Medulla oblongata (tissue), 1 donor: ENCODE results near the gene MTG1.
"Not testable (repeated sequence)": the region's sequence is repeated elsewhere in the genome, so short reads cannot be mapped to it uniquely, and the experiment has no call there.

ENCODE experiments used
- DNase-seq: peaks from one replicate; pipeline ENCODE4 v3.0.0-alpha.2; 2015; ENCODE audit errors: extremely low spot score

Gene MTG1

DNA sequence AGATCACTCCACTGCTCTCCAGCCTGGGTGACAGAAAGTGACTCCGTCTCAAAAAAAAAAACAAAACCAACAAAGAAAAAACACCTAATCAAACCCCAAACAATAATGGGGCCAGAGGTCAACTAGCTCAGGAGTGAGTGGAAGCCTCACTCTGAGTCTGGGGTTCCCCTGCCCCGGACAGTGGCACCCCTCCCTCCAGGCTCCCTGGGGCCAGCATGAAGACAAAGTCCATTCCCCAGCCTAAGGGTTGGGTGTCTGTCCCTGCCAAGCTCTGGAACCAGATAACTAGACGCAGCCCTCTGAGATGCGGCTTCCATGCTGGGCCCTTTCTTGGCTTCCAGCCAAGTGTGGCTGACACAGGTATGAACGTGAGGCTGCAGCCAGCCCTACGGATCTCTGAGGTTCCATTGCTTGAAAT, 34.4 kb upstream of the MTG1 start:
- no peak for DNase-seq

DNA sequence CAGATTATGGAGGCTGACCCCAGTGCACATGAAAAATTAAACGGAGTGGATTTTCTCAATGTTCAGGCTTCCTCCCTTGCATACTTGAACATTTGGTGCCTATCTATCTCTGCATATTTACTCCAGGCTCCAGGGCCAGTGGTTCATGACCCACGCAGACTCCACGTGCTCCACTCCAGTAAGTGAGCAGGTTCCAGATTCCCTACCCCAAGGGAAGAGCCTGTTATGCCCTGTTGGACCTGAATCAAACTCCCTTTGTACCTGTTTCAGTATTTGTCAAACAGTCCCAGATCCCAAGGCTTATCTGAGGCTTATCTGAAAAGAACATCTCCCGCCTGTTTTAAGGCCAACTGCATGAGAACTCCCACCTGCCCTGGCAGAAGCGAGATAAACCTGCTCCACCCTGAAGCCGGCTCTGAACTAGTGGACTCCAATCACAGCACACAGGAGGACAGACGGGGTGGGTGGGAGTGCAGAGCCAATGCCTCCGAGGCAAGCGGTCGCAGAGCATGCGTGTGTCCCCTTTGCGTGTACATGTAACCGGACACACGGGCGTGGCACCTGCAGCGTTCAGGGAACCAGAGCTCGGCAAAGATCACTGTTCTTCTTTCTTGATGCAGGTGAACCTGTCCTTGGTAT, 33.9 kb upstream of the MTG1 start:
- DNase-seq, result no peak

DNA sequence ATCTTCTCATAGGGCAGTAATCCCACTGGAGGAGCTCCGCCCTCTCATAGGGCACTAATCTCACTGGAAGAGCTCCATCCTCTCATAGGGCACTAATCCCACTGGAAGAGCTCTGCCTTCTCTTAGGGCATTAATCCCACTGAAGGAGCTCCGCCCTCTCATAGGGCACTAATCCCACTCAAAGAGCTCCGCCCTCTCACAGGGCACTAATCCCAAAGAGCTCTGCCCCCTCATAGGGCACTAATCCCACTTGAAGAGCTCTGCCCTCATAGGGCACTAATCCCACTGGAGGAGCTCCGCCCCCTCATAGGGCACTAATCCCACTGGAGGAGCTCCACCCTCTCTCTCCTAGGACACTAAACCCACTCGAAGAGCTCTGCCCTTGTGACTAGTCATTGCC, 32.7 kb upstream of the MTG1 start:
- no peak for DNase-seq

DNA sequence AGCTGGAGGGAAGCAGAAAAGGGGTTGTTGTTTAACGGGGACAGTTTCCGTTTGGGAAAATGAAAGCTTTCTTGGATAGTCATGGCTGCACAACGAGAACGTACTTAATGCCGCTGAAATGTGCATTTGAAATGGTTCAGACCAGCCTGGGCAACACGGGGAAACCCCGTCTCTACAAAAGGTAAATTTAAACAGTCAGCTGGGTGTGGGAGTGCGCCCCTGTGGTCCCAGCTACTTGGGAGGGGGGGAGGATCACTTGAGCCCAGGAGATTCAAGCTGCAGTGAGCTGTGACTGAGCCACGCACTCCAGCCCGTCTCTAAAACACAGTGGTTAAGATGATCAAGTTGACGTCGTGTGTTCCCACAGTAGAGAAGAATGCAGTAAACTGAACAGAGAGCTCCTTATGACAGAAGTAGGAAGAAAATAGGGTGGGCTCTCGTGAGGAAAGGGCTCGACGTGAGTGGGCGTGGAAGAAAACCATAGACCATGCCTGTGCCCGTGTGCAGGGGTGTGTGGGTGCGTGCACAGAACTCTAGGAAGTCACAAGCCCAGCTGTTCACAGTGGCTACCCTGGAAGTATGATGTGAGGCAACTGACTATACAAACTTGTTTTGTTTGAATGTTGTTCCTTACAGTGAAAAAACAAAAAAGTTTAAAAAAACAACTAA, 32.0 kb upstream of the MTG1 start:
- DNase-seq, result no peak

DNA sequence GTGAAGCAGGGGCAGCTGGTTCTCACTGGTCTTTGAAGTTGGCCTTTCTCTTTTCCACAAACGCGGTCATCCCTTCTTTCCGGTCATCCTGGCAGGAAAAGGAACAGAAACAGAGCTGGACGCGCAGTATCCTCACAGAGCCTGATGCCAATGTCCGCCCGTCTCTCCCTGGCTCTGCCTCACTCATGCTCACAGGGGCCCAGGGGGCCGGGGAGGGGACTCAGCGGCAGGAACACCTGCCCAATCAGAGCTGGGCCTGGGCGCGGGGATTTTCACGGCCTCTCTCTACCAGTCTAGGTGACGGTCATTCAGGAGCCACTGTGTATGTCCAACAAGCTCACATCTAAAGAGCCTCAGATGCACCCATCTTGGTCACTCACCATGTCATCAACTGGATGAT, 31.1 kb upstream of the MTG1 start:
- DNase-seq, result no peak

DNA sequence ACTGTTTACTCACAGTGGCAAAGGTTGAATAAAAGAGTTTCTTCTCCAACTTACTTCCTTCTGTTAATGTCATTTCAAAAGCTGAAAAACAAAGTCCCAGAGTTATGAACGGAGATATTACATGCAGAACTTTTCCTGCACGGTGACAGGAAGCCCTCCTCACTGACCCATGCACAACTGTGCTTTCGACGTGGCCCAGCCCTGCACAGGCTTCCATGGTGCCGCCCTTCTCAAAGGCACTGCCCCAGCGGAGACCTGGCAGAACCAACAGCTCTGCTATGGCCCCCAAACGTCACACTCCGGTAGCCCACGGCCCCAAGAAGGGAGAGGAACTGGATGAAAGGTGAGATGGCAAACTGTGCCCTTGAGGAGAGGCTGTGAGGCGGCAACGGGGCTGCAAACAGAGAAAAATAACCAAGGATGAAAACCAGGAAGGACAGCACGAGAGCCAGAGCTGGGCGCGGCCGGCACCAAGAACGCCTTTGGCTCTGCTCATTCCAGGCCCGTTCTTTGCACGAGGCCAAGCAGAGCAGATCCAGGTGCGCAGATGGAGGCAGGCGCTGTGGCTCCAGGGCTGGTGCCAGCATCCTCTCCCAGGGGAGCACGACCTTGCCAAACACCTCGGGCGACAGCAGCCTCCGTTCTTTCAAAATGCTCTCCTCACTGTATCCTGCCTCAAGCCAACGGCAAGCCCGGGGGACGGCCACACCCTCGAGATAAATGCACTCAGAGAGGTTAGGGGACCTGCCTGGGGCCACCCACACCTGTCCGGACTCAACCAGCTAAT, 29.1 kb upstream of the MTG1 start:
- no peak for DNase-seq

DNA sequence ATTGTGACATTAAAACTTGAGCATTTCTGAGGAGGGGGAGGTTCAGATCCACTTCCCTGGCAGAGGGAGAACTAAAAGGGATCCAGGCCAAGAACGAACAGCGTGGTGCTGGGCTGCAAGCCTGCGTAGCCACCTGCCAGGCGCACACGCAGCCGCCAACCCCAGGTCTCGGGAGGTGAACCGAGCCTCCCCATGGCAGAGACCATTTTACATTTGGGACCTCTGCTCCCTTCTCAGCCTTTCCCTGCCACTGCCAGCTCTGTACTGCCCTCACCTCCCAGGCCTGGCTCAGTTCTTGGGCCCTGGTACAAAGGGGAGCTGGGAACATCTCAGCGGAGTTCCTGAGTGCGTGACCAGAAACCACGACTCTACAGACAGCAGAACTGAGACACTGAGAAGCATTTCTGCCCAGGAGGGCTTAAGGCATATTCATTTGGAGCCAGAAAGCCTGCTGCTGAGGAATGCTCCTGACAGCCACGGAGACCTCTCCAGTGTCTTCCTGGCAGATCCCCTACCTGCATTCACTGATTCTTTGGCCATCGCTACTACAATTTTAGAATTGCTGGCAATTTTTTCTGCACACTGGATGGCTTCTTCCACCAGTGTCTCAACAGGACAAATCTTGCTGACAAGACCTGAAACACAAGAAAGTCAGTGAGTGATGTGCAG, 28.4 kb upstream of the MTG1 start:
- DNase-seq, result no peak

DNA sequence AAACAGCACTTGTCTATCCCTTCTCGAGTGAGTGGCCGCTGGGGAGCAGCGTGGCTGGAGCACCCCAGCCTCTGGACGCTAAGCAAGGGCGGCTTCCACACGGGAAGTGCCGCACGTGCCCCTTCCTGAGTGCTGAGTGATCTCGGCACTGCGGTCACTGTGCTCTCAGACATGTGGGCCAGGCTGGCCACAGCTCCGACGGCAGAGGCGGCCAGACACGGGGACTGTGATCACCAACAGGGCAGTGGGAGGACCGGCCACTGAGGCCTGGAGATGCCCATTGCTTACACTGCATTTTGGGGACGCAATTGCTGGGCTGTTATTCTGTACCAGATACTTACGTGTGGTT, 27.9 kb upstream of the MTG1 start:
- DNase-seq, result no peak

DNA sequence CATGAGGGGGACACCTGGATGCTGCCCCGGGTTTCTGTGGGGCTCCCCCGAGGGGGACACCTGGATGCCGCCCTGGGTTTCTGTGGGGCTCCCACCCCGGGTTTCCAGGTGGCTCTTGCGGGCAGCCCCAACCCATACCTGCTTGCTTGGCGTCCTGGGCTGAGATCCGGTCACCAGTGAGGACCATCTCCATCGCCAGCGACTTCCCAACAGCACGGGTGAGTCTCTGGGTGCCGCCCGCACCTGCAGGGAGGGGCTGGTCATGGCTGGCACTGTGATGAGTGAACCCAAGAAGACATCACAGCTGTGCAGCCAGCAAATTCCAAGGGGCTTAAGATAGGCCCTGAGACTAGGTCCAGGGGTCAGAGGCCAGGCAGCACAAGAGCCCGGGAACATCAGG, 27.2 kb upstream of the MTG1 start:
- DNase-seq, result no peak

DNA sequence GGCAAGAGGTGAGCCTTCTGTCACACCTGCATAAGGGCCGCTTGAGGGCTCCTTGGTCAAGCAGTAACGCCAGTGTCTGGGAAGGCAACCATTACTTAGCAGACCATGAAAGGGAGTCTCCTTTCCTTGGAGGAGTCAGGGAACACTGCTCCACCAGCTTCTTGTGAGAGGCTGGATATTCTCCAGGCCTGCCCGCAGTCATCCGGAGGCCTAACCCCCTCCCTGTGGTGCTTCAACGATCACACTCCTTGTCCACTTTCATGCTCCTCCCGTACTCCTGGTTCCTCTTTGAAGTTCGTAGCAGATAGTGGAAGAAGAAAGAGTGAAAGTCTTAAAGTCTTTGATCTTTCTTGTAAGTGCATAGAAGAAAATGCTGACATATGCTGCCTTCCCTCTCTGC, 26.5 kb upstream of the MTG1 start:
- DNase-seq, result not testable (repeated sequence)

DNA sequence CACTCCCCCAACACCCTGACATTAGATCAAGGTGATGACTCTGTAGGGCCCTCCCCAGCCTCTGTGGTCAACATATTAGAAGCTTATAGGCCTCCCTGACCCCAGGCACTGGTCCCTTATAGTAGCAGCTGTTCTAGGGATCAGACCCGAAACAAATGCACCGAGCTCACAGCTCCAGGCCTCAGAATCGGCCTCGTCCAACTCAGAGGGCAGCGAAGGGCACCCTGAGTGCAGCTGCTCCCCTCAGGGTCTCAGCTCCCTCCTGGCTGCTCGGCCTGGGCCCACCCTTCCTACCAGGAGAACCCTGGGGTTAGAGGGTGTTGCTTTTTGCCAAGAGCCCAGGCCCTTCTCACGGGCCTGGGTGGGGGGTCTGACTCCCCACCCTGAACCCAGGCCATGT, 25.8 kb upstream of the MTG1 start:
- no peak for DNase-seq

DNA sequence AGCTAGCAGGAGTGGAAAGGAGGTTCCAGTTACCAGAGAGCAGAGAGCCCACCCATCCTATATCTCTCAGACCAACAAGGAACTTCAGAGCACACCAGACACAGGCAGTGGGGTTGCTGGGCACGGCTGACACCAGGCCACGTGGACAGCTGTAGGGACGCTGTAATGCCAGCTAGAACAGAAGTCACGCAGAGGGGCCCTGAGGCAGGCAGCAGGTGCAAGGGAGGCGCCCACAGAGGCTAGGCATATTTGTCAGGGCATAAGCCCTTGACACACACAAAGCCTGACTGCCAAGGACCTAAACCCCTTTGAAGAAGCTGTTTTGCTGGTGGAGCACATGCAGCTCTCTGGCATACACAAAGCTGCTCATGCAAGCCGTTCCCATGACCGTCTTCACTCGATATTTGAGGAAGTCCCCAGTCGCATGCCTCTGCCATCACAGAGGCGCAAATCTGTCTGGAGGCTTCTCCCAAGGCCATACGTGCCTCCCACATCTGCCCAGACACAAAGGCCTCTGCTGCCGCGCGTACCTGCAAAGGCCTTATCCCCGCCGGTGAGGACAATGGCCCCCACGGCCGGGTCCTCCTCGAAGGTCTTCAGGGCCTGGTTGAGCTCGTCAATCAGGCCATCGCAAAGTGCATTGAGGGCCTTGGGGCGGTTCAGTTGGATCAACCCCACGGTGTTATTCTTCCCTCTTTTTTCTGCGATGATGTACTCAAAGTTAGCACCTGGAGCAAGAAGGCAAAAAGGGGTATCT, 23.7 kb upstream of the MTG1 start:
- no peak for DNase-seq

DNA sequence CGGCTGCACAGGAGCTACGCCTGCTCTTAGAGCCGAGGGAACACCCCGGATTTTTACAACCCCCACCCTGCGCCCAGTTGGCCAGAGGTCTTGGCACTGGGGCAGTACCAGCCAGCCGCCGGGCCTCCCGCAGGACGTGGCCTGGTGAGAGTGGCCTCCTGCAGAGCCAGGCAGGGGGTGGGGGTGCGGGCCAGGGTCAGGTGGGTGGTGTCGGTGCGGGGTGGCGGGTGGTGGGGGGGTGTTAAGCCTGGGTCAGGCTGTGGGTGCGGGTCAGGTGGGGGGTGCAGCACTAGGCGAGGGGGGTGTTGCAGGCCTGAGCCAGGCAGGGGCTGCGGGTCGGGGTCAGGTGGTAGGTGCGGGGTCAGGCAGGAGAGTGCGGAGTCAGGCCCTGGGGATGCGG, 21.4 kb upstream of the MTG1 start:
- DNase-seq, result no peak

DNA sequence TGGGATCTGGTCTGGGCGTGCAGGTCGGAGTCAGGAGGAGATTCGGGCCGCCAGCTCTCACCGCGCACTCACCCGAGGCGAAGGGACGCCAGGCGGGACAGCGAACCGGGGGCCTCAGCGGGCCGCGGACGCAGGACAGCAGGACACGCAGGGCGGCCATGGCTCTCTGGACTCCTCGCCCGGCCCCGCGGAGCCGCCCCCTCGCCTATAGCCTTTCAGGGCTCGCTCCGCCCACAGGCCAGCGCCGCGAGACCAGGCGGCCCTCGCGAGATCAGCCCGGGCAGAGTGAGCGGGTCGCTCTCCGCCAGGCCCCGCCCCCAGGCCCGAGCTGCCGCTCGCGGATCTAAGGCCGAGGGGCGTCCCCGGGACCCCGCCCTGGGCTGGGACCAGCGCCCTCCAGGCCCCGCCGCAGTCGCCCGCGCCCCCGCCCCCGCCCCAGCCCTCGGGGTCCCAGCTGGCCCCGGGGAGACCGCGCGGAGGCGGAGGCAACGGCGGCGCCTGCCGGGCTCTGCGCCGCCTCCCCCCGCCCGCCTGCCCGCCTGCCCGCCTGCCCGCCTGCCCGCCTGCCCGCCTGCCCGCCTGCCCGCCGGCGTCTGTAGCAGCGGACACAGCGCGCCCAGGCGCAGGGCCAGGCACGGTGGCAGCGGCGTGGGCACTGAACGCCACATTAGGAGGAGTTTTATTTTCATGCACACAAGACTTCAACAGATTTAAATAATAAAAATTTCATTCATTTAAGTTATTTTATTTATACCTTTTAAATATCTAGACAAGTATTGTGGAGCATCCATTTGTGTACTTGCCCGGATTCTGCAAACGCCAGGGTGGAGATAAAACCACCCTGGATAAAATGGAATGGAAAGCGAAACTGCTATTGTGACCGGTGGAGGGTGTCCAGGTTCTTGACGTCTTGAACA, 20.5 kb upstream of the MTG1 start, which contains the start of gene ECHS1:
TSS of gene ECHS1 (minus strand) at position 181 of the 917 bp plus-strand sequence. CDS start at position 160, 21 bp downstream.
- DNase-seq, result peak; percentile 96

DNA sequence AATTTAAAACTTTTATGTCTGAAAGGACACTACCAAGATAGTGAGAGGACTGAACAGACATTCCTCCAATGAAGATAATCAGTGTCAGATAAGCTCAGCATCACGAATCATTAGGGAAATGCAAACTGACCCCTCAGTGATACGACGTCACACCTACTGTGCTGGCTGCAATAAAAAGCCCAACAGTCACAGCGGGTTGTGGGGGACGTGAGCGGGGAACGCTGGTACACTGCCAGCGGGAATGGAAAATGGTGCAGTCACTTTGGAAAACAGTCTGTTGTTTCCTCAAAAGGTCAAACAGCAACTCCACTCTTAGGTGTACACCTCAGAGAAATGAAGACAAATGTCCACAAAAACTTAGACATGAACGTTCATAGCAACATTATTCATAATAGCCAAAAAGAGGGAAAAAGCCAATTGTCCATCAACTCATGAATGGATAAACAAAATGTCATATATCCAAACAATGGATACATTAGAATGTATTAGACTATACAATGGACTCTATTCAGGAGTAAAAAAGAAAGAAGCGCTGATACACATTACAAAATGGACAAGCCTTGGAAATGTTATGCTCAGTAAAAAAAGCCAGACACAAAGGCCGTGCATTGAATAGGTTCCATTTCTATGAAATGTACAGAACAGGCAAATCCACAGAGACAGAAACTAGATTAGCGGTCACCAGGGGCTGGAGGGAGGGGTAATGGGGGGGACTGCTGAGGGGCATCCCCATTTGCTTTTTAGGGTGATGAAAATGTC, 18.4 kb upstream of the MTG1 start:
- peak; percentile 38 for DNase-seq

DNA sequence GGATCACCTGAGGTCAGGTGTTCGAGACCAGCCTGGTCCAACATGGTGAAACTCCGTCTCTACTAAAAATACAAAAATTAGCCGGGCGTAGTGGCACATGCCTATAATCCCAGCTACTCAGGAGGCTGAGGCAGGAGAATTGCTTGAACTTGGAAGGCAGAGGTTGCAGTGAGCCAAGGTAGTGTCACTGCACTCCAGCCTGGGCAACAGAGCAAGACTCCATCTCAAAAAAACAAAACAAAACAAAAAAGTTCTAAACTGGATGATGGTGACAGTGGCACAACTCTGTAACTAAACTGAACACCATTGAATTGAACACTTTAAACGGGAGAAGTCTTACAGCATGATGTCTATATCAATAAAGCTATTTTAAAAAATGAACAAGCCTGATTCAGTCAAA, 17.8 kb upstream of the MTG1 start:
- DNase-seq, result not testable (repeated sequence)

DNA sequence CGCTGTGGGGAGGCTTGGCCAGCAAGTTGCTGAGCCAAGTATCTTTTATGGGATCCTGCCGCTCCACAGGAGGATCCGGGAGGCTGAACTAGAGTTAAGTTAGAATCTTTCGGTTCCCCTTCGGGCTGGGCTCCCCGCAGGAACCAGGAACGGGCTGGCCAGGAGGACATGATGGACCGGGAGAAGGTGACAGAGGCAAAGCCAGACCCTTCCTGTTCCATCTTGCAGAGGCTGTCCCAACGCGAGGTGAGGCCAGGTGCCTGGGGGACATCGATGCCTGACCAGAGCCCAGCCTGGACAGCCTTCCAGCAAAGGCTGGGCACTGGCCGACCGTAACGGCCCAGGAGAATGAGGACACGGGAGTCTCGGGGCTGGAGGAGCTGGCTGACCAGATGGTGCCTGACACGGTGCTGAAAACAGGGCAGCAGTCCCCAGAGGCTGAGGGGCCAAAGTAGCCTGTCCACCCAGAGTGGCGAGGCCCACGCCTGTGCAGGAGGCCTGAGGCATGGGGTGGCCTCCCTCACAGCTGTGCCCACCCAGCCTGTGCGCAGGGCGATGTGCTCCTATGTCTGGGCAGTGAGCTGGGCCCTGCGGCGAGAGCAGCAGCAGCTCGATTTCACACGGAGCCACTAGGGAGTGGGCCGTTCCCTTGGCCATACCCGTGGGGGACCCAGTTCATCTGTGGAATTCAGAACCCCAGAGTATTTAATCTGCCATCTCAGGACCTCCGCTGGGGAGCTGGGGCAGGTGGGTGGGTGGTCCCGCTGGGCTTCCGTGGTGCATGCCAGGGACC, 16.7 kb upstream of the MTG1 start:
- DNase-seq, result no peak

DNA sequence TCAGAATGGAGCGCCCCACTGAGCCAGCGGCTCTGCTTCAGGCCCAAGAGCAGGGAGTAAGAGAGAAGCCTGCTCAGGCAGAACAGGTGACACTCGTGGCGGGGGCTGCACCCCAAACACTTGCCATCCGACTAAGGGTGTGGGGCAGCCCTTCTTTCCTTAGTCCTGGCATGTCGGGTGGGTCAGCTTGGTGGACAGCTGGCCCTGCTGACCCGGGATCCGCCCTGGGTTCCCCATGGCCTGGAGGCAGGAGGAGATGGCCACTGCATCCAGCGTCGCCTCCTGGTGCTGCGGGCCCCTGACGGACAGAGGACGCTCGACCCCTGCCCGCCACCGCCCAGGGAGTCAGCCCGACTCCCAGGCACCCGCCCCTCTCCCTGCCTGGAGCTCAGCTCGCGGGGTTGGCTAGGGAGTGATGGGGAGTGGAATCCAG, 16.1 kb upstream of the MTG1 start:
- no peak for DNase-seq
